T follicular helper cell (primary cell): Measurements from ENCODE around the gene DNAH1.

Source experiments
- DNase-seq: peaks from one replicate; pipeline ENCODE4 v3.0.0-alpha.2; 2020; ENCODE audit warnings: low read depth

DNAH1 gene

DNA sequence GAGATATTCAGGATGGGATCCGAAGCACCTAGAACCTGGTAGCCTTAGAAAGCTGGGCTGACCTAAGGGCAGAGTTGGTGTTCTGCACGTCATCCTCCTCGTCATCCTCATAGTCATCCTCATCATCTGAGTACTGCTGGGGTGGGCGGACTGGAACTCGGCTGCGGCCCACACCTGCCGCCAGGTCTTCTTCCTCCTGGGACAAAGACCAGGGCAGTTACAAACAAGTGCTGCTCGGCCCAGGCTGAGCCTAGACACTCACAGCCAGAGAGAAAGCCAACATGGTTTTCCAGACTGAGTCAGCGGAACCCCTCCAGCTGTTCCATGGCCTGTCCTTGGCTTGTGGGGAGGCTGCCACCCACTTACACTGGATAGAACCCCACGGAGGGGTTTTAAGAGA, 88.3 kb downstream of the DNAH1 start:
- no peak for DNase-seq

DNA sequence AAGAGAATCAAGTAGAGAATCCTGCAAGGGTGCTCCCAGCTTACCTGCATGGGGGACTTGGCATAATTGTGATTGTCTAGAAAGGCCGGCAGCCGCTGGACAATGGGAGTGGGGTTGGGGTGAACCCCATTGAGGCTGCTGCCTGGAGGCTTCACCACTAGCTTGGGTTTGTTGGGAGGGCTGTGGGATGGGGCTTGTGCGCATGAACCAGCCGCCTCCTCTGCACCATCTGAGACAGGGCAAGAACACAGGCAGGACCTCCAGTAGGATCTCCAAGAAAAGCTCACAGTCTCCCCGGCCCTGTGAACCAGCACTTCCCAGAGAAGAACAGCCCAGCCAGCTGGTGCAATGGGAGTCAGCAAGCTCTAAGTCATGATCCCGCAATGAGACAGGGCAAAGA, 88.9 kb downstream of the DNAH1 start:
- DNase-seq = no peak

DNA sequence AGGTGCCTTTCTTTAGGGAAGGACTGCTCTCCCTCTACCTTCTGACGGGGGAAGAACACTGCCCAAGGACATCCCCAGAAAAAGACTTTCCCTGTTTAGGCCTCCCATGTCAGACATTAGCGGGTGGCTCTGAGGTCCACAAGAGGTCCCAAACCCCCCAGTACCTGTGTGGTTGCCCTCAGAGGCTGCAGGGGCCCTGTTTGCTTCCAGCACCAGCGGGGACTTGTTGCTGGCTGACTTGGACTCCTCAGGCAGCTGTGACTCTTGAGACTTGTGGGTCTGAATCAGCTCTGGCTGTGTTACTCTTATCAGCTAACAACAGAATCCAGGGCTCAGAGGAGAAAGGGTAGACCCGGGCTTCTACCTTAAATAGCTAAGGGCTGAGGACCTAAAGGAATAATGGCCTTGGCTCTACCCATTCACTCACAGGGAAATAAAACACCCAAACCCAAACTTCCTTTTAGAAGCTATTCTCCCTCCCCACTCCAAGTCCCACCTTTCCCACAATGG, 89.5 kb downstream of the DNAH1 start:
- DNase-seq = no peak

DNA sequence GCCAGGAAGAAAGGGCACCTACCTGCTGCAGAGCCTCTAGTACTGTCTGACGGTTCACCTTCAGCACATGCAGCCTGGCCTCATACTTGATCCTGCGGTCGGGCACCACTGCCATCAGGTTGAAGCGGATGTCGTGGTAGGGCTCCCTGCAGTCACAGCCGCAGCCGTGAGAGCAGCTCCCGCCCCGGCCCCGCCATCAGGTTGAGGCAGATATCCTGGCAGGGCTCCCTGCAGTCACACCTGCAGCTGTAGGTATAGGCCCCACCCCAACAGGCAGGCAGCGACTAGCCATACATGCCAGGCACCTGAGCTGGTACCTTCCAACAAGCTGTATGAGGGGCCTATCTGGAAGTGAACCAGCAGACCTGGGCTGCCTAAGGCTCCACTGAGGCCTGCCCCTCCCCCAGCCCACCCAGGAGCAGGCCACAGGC, 90.1 kb downstream of the DNAH1 start:
- no peak for DNase-seq

DNA sequence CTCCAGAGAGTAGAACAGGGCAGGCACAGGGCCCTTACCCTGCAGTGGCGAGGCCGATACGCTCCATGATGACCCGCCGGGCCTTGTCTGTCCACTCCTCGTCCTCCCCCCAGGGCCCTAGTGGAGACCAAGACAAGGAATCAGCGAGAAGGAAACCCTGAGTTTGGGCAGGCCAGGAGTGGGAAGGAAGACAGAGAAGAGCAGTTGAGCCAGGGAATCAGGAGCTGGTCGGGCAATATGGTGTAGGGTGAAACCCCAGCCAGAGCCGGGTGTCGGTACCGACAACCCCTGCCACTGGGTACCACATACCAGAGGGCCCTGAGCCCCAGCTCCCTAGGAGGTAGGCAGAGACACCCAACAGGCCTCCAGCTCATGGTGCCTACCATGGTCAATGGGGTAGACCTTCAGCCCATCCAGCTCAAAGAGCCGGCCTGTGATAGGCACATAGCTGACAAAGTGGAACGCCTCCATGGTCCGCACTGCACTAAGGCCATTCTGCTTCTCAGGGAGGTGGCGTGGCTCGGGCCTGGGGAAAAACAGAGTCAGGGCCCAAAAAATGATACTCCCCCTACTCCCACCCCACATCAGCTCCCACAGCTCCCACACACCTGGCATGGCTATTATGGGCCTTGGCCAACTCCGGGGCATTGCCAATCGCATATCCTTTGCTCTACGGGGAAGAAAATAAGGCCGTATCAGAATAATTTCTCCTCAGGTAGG, 90.8 kb downstream of the DNAH1 start:
- no peak for DNase-seq

DNA sequence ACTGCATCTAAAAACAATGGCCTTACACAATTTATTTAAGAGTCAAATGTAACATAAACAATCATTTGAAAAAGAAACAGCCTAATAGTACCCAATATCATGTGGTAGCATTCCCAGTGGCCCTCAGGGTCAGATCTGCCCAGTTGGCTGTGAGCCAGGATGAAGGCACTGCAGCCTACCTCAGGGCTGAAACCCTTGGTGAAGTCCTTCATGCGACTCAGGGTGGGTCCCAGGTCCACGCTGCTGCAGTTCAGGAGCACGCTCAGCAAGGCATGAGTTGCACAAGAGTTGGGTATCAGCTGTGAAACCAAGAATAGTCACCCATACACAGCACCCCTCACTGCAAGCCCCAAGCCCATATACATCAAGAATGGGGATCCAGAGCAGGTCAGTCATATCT, 91.7 kb downstream of the DNAH1 start:
- DNase-seq = no peak

DNA sequence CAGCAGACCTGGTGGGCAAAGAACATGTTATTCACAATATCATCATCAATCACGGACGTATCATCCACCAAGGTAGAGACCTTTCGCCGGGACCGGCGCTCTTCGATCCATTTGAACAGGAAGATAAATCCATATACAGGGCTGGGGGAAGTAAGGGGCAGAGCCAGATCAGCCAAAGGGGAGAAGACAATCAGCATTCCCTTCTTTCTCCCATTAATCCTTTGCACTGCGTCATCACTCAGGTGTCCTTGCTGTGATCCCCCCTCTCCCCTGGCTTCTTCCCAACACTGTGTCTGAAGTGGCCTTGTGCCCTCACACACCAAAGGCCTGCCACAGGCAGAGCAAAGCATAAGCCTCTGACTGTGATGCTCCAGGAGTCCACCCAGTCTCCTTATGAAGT, 92.3 kb downstream of the DNAH1 start:
- no peak for DNase-seq

DNA sequence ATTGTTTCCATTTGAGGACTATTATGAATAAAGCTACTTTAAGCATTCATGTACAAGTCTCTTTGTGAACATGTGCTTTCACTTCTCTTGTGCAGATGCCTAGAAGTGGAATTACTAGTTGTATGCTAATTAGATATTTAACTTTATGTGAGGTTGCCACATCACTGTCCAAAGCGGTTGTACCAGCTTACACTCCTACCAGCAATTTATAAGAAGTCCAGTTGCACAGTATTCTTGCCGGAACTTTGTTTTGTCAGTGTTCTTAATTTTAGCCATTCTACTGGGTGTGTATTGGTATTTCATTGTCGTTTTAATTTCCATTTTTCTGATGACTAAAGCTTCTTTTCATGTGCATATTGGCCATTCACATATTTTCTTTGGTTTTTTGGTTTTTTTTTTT, 99.7 kb downstream of the DNAH1 start:
- DNase-seq = no peak

DNA sequence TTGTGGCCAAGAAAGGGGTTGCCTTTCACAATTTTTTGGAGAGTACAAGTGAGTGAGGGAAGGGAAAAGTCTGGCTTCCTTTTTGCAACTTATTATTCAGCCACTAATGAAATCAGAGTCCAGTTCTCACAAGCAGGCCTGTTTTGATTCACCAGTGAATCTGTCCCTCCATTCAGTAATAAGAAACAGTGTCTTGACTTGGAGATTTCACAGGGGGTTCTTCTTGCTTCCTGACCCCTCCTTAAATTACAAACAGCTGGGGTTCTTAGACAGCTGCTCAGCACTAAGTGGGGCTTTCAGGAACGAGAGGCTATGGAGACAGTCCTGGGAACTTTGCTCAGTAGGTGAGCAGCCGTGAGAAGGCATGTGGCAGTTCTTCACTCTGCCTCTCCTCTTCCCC, 104.3 kb downstream of the DNAH1 start:
- no peak for DNase-seq

DNA sequence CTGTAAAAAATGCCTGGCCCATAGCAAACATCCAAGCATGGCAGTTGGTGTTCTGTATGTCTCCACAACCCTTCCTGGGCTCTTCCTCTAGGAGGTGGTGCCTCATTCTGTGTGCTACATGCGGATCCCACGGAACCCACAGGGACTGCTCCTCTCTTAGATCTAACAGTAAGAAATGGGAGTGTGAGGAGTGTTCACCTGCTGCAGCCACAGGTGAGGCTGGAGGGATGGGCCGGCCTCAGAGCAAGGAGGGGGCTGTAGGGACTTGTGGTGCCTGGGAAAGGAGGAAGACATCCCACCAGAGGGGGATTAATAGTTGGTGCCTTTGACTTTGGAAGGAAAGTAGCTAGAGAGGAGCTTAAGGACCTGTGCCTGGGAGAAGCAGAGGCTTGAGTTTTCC, 106.5 kb downstream of the DNAH1 start:
- no peak for DNase-seq

DNA sequence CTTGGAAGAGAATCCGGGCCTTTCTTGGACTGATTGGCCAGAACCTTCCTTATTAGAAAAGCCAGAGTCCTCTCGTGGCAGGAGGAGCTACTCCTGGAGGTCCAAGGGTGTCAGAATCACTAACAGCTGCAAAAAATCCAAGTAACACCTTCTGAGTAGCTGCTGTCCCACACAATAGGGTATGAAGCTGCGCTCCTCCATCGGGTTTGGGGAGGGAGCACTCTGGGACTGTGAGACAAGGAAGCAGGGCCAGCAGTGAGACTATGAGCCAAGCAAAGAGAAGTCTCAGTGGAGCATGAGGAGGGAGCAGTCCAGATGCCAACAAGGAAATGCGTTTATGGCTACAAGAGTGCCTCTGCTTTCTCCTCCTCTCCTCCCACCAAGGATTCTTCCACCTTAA, 107.1 kb downstream of the DNAH1 start:
- no peak for DNase-seq

DNA sequence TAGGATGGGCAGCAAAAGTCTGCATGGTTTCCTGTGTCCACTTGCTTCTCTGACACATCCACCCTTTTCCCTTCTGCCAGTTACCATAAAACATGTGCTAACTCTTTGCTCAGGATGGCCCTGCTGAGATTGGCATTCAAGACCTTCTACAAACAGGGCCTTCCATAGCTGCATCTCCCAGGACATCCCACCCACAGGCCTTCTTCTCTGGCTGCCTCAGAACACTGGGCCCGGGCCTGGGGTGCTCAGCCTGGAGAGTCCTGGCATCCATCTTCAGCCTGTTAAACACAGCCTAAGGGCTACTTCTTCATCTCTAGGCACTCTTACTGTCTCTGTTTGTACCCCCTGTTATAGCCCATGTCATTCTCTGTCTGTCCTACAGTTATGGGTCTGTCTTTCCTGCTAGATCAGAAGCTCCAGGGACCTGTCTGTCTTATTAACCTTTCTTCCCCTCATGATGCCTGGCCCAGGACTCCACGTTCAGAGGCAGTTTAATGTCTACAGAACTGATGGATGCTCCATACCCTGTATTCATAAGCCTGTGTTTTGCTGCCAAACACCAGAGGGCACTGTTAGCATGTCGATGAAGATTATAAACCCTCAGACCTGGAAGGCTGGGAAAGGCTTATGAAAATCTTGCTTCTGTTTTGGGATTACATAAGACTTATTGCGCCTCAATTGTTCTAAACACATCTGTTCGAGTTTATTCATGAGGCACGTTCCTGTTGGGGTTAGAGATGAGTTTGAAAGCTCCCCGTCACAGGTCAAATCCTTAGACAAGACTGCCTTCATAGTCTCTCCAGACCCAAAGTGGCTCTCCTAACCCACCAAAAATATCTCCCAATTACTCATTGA, 112.3 kb downstream of the DNAH1 start:
- peak; percentile 15 for DNase-seq

DNA sequence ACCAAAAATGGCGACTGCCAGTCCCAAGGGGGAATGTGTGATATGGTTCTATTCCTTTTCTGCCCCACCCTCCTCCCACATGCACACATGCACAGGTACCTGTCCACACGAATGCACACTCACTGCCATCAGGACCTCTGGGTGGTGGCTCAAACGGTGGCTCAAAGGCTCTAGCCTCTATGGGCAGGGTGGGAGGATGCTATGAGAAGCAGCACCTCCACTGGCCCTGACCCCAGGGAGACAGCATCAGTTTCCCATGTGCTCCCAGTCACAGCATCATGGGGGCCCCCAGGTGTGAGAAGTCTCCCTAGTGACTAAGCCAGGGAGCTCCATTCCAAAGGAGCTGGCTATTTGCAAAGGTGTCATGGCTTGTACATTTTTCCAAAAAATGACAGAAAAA, 112.9 kb downstream of the DNAH1 start:
- DNase-seq = no peak

DNA sequence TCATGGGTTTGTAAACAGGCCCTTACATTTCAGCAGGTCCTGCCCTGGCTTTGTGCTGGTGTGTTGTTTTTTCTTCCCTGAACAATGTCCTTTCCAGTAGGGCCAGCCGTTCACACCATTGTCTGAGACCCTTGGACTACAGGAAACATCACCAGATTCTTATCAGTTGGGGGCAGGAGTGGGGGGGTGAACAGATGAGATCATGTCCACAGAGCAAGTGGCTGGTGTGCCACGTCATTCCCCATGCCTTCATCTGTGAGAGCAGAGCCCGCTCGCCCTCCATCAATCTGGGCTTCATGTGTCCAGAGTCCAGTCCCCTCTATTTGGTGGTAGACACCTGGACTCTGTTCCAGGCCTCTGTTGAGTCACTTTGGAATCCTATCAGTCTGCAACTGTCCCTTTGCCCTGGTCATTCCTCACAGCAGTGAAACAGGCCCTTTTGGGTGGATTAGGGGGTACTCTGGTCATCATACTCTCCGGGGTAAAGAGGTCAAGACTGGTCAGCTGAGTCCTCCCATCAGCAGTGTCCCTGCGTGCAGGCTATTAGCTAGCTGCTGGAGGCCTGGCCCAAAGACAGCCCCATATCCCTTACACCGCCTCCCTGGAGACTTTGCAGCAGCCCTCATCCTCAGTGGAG, 113.8 kb downstream of the DNAH1 start:
- DNase-seq = no peak

DNA sequence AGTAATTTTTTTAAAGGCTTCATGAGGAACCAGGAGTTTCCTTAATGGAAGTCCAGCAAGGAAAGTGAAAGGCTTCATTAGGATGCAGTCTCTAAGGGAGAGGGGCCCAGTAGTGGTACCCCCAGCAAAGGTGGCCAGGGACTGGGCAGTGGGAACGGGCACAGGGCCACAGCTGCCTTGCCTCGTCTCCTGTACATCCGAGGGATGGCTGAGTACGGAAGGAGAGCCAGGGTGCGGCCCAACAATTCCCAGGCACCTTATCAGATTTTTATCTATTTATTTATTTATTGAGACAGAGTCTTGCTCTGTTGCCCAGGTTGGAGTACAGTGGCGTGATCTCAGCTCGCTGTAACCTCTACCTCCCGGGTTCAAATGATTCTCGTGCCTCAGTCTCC, 114.3 kb downstream of the DNAH1 start:
- no peak for DNase-seq

DNA sequence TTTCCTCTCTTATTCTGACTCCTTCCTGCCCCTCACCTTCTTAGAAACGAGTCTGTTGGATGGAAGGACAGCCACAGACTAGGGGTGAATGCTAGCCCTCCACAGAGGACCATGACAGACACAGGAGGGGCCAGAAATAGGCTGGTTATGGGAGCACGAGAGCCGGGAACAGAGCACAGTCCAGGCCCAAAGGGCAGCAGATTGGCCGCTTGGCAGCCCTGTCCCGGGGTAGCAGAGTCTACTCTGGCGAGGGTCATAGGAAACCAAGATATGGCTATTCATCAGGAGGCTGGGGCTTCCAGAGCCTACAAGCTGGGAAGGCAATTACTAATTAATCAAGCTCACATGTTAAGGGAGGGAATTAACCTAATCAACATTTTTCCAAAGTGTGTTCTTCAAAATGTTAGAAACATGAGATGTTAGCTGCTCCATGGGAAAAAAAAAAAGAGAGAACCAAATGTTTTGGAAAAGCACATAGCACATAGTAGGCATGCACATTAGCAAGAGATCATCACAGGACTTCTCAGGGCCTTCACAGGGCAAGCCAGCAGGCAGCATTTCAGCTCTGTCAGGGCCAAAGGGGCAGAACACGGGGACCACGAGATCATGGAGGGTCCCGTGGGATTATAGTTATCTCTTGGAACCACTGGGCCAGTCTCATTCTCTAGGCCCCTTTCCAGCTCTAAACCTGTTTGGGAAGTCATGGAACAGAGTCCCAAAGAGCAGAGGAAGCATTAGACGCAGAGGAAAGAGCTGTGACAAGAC, 115.5 kb downstream of the DNAH1 start:
- DNase-seq = no peak

DNA sequence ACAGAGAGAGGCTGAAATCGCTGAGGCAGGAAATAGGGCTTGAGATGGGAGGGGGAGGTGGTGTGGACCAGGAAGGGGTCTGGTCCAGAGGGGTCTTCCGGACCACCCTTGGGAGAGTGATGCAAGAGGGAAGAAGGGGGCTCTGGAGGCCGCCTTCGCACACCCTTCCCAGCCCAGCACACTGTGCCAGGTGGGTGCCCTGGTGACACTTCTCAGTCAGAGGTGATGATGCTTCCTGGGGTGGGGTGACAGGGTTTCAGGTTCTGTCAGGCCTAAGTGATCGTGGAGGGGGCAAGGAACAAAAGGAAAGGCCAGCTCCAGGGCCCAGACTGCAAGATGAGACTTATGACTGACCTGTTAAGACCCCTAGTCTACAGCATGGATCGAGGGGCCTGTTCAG, 116.1 kb downstream of the DNAH1 start:
- DNase-seq = no peak

DNA sequence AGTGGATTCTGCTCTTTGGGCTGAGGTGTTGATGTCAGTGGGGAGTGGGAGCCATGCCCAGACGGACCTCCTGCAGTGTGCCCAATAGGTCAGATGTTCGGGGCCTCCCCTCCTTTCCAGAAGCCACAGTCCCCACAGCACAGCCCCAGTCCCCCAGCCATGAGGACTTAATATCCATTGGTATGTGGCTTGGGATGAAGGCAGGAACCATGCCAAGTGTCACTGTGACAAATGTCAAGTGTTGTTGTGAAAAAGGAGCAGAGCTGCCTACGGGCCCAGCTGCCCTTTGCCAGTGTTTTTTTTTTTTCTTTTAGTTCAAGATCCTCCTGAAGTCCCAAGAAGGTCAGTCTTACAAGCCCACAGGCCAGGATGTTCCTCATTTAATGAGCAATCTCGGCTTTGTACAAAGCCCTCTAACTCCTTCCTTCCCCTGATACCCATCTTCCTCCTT, 116.6 kb downstream of the DNAH1 start:
- DNase-seq = no peak

DNA sequence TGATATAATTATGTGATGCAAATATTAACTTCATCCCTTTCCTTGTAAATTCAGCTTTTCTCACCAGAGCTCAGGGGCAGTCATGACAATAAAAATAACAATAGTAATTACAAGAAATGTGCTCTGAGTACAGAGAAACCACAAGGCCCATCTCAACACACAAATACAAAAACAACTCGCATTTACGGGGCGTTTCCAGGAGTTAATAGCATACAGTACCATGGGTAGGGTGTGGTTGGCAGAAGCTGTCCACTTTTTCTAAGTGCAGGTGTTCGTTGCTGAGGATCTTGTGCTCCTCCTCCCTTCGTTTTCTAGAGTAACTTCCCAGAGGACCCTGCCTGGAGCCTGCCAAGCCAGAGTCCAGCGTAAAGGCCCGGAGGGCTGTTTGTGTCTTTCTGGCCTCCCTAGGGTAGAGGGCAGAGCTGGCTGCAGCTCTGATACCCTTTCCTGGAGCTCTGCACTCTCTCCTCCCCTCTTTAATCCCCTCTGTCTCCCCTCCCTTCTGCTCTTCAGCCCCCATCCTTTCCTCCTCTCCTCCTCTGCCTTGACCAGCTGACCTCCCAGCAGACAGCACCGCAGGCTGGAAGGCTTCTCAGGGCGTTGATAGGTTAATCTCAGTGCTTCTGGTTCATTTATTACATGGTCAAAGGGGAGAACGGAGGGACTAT, 117.3 kb downstream of the DNAH1 start:
- no peak for DNase-seq

DNA sequence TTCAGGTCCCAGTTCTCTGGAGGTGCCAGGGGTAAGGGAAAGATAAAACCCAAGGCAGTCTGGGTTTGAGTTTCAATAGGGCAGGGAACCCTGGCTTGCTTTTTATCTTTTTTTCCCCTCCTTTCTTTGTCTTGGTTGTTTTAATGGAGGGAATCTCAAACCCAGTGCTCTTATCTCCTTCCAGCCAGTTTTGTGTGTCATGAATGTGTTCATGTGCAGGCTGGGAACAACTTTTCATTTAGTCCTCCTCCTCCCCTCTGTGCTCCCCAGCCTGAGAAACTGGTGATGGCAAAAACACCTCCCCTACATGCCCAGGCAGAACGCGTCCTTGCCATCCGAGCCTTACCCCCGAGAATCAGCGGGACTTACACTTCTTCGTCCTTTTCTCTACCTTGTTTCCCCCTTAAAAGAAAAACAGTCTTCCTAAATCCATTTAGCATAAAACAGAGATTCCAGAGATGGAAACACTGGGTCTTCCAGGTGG, 117.9 kb downstream of the DNAH1 start:
- no peak for DNase-seq

DNA sequence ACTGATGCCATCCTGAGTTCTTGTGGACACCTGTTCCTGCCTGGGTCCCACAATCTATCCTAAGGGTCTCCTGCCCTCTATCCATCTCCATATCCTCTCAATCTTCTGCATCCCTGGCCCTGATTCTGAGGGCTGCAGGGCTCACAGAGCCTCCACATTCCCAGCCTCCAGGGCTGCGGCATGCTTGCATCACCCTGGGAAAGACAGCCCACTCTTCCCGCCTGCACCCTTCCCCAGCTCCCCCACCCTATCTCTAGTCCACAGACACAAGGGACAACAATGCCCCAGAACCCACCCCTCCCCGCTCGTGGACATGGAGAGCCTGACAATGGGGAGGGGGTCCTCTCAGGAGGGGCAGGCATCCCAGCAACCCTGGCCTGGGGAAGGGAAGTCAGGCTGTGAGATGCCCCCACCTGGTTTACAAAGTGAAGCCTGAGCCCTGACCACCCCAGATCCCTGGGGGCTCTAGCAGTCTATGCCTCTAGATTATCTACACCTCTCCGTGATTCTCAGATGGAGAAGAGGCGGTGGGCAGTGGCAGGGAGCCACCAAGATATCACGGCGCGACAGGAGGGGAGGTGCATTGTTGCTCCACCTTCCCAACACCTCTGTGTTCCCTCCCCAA, 118.5 kb downstream of the DNAH1 start:
- DNase-seq = no peak
